ENCODE results near the gene ST3GAL4. TPM values are rescaled to one million over a fixed set of nuclear protein-coding genes. Genes with fewer than 3 reads are reported as not detected.
"Not testable (repeated sequence)": the region's sequence is repeated elsewhere in the genome, so short reads cannot be mapped to it uniquely, and the experiment has no call there.

The ST3GAL4 gene, protein sequence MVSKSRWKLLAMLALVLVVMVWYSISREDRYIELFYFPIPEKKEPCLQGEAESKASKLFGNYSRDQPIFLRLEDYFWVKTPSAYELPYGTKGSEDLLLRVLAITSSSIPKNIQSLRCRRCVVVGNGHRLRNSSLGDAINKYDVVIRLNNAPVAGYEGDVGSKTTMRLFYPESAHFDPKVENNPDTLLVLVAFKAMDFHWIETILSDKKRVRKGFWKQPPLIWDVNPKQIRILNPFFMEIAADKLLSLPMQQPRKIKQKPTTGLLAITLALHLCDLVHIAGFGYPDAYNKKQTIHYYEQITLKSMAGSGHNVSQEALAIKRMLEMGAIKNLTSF
- 45.1 TPM for total RNA-seq
- long read RNA-seq, transcript ST3GAL4-204 (11 exons, 1,812 nt) = major isoform, 21 of 33 reads
- long read RNA-seq, partial matches to known transcripts = 1 of 33 reads
- long read RNA-seq, other reads (novel, unspliced or antisense) = 7 of 33 reads

- intact Hi-C loops (cut with DNase I) = loop anchor here (5.0 kb wide), 3 partner anchors 37 to 62 kb away; no protein-coding TSS in a partner anchor
- peak; percentile 94 for DNase-seq (ENCODE audit: missing footprints)
- ATAC-seq = peak; percentile 81
Observed at GRCh38 chr11:126355324-126355925, at the start of gene ST3GAL4. Gene ST3GAL4, plus strand, starts transcription at chr11:126355686. Its CDS starts 50,470 bp downstream, at chr11:126406156.

DNA sequence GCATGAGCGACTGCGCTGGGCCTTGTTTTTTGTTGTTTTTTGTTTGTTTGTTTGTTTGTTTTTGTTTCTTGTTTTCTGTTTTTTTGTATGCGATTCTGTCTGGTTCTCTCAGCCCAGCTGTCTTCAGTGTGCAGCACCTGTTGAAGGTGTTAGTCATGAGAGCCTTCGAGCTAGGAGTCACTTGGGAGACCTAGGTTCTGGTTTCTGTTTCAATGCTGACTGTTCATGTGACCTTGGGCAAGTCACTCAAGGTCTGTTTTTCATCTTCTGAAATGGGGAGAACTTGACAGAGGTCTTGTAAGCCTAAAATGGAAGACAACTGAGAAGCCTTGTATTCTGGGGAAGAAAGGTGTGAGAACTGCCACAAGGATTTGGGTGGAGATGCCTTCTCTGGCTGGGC, 49.8 kb upstream of the ST3GAL4 start:
- no peak for ATAC-seq
- intact Hi-C loops (cut with DNase I) = loop anchor here (5.0 to 10.0 kb wide), 2 partner anchors 687 to 1039 kb away; no protein-coding TSS in a partner anchor
- DNase-seq (ENCODE audit: missing footprints) = no peak

DNA sequence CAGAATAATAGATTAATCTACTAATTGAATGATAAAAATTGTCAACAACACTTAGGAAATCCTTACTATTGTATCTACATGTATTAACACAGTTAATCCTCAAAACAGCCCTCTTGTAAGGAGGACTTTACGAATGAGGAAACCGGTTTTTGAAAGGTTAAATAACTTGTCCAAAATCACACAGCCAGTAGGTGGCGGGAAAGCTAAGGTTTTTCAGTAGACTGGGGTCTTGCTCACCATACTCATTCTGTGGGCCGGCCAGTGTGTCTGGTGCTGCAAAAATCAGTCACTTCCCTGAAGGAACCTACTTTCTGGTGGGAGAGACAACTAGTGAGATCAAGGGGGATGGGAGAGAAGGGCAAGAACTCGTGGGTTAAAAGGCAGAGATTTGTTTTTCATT, 47.8 kb upstream of the ST3GAL4 start:
- ATAC-seq (no peak), DNase-seq (ENCODE audit: missing footprints) (no peak)
- intact Hi-C loops (cut with DNase I) = loop anchor here (5.0 to 10.0 kb wide), 2 partner anchors 685 to 1037 kb away; no protein-coding TSS in a partner anchor

DNA sequence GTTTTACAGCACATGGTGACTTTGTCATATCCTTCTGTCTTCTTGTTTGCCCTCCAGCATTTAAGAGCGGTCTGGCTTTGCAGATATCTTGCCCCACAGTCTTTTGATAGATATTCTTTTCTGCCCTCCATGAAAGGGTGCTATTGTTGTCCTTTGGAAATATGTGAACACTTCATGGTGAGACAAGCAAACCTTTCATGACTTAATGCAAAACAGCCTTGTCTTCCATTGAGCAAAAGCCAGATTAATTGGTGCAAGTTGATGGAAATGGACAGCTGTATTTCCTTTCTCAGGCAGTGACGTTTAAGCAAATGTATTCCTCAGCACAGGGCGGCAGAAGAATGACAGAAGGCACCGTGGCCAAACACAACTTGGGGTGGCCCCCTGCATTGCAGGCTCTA, 47.2 kb upstream of the ST3GAL4 start:
- no peak for ATAC-seq
- intact Hi-C loops (cut with DNase I) = loop anchor here (5.0 to 10.0 kb wide), 2 partner anchors 684 to 1037 kb away; no protein-coding TSS in a partner anchor
- DNase-seq (ENCODE audit: missing footprints) = no peak

- not testable (repeated sequence) for ATAC-seq; DNase-seq (ENCODE audit: missing footprints)
- intact Hi-C loops (cut with DNase I) = loop anchor here (5.0 to 10.0 kb wide), 2 partner anchors 684 to 1036 kb away; no protein-coding TSS in a partner anchor
Observed at GRCh38 chr11:126308771-126309170, 46.7 kb upstream of the ST3GAL4 start.

DNA sequence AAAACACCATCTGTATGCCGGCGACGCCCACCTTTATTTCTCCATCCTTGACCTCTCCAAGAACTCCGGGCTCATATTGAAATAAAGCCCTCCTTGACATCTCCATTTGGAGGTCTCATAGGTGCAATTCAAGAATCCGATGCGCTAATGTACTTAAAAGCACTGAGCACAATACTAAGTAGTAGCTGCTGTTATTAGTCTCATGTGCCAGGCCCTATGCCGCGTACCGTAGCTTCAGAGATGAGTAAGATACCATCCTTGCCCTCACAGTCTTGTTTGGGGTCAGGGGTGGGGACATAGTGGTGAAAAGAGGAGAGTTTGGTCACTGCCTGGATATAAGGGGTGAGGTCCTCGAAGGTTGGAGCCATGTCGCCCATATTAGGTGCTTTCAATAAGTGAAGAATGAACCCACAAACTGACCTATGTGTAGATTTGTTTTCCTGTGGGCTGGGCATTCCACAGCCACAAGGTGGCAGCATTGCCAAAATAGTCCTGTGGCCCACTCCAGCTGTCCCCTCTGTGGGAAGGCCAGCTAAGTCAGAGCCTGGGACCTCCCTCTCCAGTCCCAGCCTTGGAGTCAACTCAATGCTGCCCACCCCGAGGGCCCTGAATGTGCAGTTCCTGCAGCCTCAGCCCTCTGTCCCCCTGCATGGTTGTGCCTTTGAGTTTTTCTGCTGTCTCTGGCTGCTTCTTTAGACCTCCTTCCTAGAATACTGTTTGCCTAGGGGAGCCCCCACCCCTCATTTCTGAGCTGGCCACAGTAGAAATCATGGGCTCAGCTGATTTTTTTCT, 45.1 kb upstream of the ST3GAL4 start:
- ATAC-seq (peak; percentile 95), DNase-seq (ENCODE audit: missing footprints) (peak; percentile 82)
- intact Hi-C loops (cut with DNase I) = loop anchor here (1.0 to 2.0 kb wide), 2 partner anchors 130 to 170 kb away; no protein-coding TSS in a partner anchor

DNA sequence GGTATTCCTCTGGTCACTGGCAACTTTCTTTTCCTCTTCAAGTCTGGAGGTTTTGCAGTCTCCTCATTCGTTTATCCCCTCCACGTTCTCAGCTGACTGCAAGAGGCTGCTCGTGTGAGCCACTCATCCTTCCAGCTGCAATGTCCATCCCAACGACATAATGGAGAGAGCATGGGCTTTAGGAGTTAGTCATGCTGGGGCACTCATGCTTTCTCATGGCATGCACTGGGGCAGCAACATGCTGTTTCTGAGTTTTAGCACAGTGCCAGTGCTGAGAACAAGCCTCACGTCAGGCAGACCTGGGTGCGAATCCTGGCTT, 44.5 kb upstream of the ST3GAL4 start:
- ATAC-seq = peak; percentile 9

GRCh38 chr11:126311401-126312291, 43.8 kb upstream of the ST3GAL4 start:
- intact Hi-C loops (cut with DNase I) = loop anchor here (2.0 kb wide), 1 partner anchor 129 kb away; no protein-coding TSS in a partner anchor
- no peak for DNase-seq (ENCODE audit: missing footprints)
- peak; percentile 8 for ATAC-seq

More for the DNA sequence above, 44.5 kb upstream of the ST3GAL4 start:
- intact Hi-C loops (cut with DNase I) = loop anchor here (1.0 to 2.0 kb wide), 2 partner anchors 130 to 169 kb away; no protein-coding TSS in a partner anchor
- DNase-seq (ENCODE audit: missing footprints) = no peak

DNA sequence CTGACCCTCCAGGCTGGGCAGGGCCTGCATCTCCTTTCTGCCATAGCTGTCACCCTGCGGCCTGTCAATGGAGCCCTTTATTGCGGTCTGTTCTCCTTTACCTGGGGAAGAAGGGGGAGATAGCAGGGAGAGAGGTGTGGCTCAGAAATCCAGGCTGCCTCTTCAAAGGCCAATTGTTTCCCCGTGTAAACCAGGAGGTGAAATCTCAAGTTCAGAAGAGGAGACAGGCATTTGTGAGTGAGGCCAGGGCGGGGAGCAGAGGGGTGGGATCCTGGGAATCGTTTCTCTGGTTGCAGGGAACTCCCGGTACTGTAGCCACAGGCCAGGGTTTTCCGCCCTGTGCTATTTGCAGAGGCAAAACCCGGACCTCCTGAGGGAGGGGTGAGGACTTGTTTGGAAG, 42.5 kb upstream of the ST3GAL4 start:
- no peak for ATAC-seq
- no peak for DNase-seq (ENCODE audit: missing footprints)
- intact Hi-C loops (cut with DNase I) = no loop called here

GRCh38 chr11:126313826-126314225, 41.7 kb upstream of the ST3GAL4 start:
- intact Hi-C loops (cut with DNase I) = no loop called here
- no peak for ATAC-seq
- DNase-seq (ENCODE audit: missing footprints) = no peak

- DNase-seq (ENCODE audit: missing footprints) = no peak
- ATAC-seq = no peak
- intact Hi-C loops (cut with DNase I) = loop anchor here (5.0 kb wide), 3 partner anchors 40 to 100 kb away; partner anchors contain the start of gene ST3GAL4
Observed at GRCh38 chr11:126317432-126317755, 38.1 kb upstream of the ST3GAL4 start.

- peak; percentile 95 for ATAC-seq
Observed at GRCh38 chr11:126317756-126318573, 37.5 kb upstream of the ST3GAL4 start.

GRCh38 chr11:126318574-126319373, 36.7 kb upstream of the ST3GAL4 start:
- ATAC-seq = peak; percentile 88
- no peak for DNase-seq (ENCODE audit: missing footprints)
- intact Hi-C loops (cut with DNase I) = loop anchor here (5.0 kb wide), 3 partner anchors 39 to 99 kb away; partner anchors contain the start of gene ST3GAL4

More at GRCh38 chr11:126317756-126318573, 37.5 kb upstream of the ST3GAL4 start:
- peak; percentile 83 for DNase-seq (ENCODE audit: missing footprints)
- intact Hi-C loops (cut with DNase I) = loop anchor here (5.0 kb wide), 3 partner anchors 39 to 99 kb away; partner anchors contain the start of gene ST3GAL4

GRCh38 chr11:126319374-126319740, 36.1 kb upstream of the ST3GAL4 start:
- DNase-seq (ENCODE audit: missing footprints) (no peak), ATAC-seq (no peak)
- intact Hi-C loops (cut with DNase I) = loop anchor here (5.0 kb wide), 3 partner anchors 38 to 98 kb away; partner anchors contain the start of gene ST3GAL4

DNA sequence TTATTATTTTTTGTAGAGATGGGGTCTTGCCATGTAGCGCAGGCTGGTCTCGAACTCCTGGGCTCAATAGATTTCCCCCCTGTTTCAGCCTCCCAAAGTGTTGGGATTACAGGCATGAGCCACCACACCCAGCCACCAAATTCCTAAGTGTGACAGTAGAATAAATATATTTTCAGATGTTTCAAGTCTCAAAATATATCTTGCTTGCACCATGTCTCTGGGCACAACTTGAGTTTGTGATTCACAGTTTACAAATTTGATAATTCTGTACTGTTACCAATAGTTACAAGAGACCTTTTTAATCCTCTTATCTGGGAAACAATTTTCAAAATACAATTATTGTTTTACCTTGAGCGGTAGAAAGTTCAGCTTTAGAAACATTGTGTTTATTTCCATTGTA, 32.5 kb upstream of the ST3GAL4 start:
- DNase-seq (ENCODE audit: missing footprints) (no peak), ATAC-seq (no peak)
- intact Hi-C loops (cut with DNase I) = no loop called here

All from Right ventricle myocardium inferior (tissue), 1 donor.